Right lobe of liver (tissue), 6 donors: ENCODE results near the gene ABCB8. TPM values are rescaled to one million over a fixed set of nuclear protein-coding genes. Genes with fewer than 3 reads are reported as not detected.
A peak's percentile ranks its signal among the peaks of the same experiment; 100 is the strongest.

Experiments used
- ATAC-seq, 4 donors: fragments of 200-7000 bp; cut with Tn5 transposase; one replicate each; pipeline ENCODE4 v1.9.1; 2020; ENCODE audit warnings: mild to moderate bottlenecking in 4 of 4, moderate library complexity in 4 of 4
- DNase-seq, 3 donors: peaks; one replicate each; pipeline ENCODE4 v3.0.0-alpha.2; 2020
- H3K27ac ChIP-seq, 3 donors: fragments of 200-600 bp; one replicate each; pipeline ENCODE4 v1.8.0; 2022
- H3K27me3 ChIP-seq, 2 donors: fragments of 200-600 bp; one replicate each; pipeline ENCODE4 v1.8.0; 2022
- H3K36me3 ChIP-seq, 4 donors: fragments of 200-600 bp; sonication (generic) in 1 of 4; one replicate each; pipeline versions ENCODE4 v1.5.1 to v1.8.0; 2017 to 2022; ENCODE audit warnings: control low read depth in 1 of 4
- H3K4me1 ChIP-seq, 4 donors: fragments of 200-600 bp; sonication (generic) in 1 of 4; one replicate each; pipeline versions ENCODE4 v1.5.1 to v1.8.0; 2017 to 2022; ENCODE audit warnings: control low read depth in 1 of 4
- H3K4me3 ChIP-seq, 3 donors: fragments of 200-600 bp; one replicate each; pipeline ENCODE4 v1.8.0; 2022
- H3K9me3 ChIP-seq, 4 donors: fragments of 200-600 bp; sonication (generic) in 1 of 4; one replicate each; pipeline versions ENCODE4 v1.5.1 to v1.8.0; 2017 to 2022; ENCODE audit warnings: control low read depth in 1 of 4
- CTCF ChIP-seq, 4 donors: fragments of 200-600 bp in 3 of 4; fragments of 450-650 bp in 1 of 4; IDR thresholded peaks; one replicate each; pipeline versions ENCODE4 v1.5.1 to v1.8.0; 2016 to 2022; ENCODE audit warnings: antibody characterized with exemption in 4 of 4, mild to moderate bottlenecking in 2 of 4
- POLR2A ChIP-seq: fragments of 450-650 bp; IDR thresholded peaks from one replicate; pipeline ENCODE4 v1.6.1; 2017; ENCODE audit warnings: antibody characterized with exemption, mild to moderate bottlenecking
- WGBS: methylation state at CpG from one replicate; pipeline ENCODE4 v1.1.6; 2018; ENCODE audit warnings: low coverage, low lambda C conversion rate; ENCODE audit not compliant: insufficient coverage; ENCODE audit errors: missing lambda C conversion rate; 5-methylcytosine and 5-hydroxymethylcytosine counted together
- intact Hi-C, 2 donors: fragments of 100-400 bp; cut with DNase I; formaldehyde crosslinking; loops; one replicate each; pipeline versions ENCODE4 v1.11.2 to v1.14.1; 2022
- total RNA-seq, 6 experiments: library from RNA; depleted of rRNA in 2 of 6; stranded (reverse); fragments of >200 nt in 2 of 6; fragmentation: NEBNext Ultra II Directional in 3 of 6; extraction: Animal tissue kit (Norgen Biotek cat#: 25700) in 3 of 6; gene quantifications; one replicate each; pipeline versions ENCODE4 v1.1.0 to v1.2.4, GENCODE V29; 2016 to 2023
- donor health status: DM: no; HTN: yes; CAD: no.
- donor health status: DM: no; HTN: no; CAD: no.
- donor health status: DM: no; HTN: no; CAD: no.
- donor health status: DM: no; HTN: yes; CAD: no.
- donor health status: DM: no; HTN: yes; CAD: no.

Gene ABCB8
- total RNA-seq, 6 experiments from 2014 or later: 22.3 to 33.8 (median 26.8) TPM

GRCh38 chr7:151070574-151070960 is 42.3 kb downstream of the ABCB8 start:
- peak in 1 of 3 donors; percentile 13 for DNase-seq

GRCh38 chr7:151071032-151071866 is 43.0 kb downstream of the ABCB8 start:
- intact Hi-C loops: no loop called here
- H3K4me3 ChIP-seq: no peak overlapping the region
- no peak overlapping the region for H3K27ac ChIP-seq
- WGBS: 85% methylated on average over 5 of the region's 39 CpGs
- H3K4me1 ChIP-seq: no peaks in the 10 kb centered on the region
- TF ChIP-seq POLR2A: no peak
- TF ChIP-seq CTCF (IDR thresholded peaks at IDR 0.05): no peak
- no peaks in the 10 kb centered on the region for H3K27me3 ChIP-seq
- H3K36me3 ChIP-seq: peaks cover 0 to 96% (median 48%) of the 10 kb centered on the region in 4 donors
- H3K9me3 ChIP-seq: no peaks in the 10 kb centered on the region
- DNase-seq: peak in 1 of 3 donors; percentile 17
- ATAC-seq: no peak

More at GRCh38 chr7:151070574-151070960, 42.3 kb downstream of the ABCB8 start:
- Histone ChIP-seq H3K27me3 (no peaks in the 10 kb centered on the region), H3K9me3 (no peaks in the 10 kb centered on the region), H3K27ac (no peak overlapping the region), H3K4me1 (no peaks in the 10 kb centered on the region), H3K36me3 (peaks cover 0 to 95% (median 46%) of the 10 kb centered on the region in 4 donors), H3K4me3 (no peak overlapping the region)
- no CpG with 5 or more reads among the region's 15 CpGs for WGBS
- intact Hi-C loops: no loop called here
- ATAC-seq: no peak
- TF ChIP-seq CTCF (IDR thresholded peaks at IDR 0.05) (no peak), POLR2A (no peak)

DNA sequence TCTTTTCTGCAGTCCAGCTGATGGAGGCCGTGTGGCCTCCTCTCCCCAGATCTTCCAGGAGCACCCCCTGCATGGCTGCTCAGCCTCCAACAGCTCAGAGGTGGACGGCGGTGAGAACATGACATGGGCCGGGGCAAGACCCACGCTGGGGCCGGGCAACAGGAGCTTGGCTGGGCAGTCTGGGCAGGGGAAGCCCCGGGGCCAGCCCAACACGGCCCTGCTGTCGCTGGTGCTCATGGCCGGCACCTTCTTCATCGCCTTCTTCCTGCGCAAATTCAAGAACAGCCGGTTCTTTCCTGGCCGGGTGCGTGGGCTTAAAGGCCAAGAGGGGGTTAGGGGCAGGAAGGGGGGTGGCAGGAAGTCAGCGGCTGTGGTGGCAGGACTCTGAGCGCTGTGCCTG is 45.7 kb downstream of the ABCB8 start:
- H3K36me3 ChIP-seq: peaks cover 0 to 69% (median 34%) of the 10 kb centered on the region in 4 donors
- peaks cover 0 to under 1% (median 0%) of the 10 kb centered on the region in 4 donors for H3K4me1 ChIP-seq
- TF ChIP-seq POLR2A (no peak), CTCF (IDR thresholded peaks at IDR 0.05) (no peak)
- H3K27ac ChIP-seq: no peak overlapping the region
- H3K27me3 ChIP-seq: no peaks in the 10 kb centered on the region
- DNase-seq: no peak
- H3K4me3 ChIP-seq: no peak overlapping the region
- intact Hi-C loops: no loop called here
- no peak for ATAC-seq
- no peaks in the 10 kb centered on the region for H3K9me3 ChIP-seq
- WGBS: no CpG with 5 or more reads among the region's 17 CpGs

DNA sequence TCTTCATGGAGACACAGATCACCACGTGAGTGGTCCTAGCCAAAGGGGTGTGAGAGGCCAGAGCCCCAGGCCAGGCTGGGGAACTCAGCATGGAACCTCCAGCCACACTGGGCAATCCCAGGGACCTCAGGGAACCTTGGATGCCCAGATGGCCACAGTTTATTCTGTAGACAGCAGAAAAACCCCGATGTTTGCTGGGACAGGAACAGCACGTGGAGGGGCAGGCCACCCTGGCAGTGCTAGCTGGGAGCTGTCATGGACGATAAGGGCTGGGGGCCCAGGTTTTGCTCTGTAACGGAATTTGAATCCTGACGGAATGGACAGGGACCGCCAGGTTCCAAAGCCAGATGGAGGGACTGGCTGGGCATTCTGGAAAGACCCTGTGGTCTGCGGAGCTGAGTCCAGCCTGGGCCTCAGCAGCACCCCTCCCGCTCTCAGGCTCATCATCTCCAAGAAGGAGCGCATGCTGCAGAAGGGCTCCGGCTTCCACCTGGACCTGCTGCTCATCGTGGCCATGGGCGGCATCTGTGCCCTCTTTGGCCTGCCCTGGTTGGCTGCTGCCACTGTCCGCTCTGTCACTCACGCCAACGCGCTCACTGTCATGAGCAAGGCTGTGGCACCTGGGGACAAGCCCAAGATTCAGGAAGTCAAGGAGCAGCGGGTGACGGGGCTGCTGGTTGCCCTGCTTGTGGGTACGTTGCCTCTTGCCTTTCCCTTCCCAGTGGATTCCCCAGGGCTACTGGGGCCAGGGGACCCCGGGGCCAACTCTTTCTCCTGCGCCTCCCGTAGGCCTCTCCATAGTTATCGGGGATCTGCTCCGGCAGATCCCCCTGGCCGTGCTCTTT is 46.8 kb downstream of the ABCB8 start:
- DNase-seq: no peak
- Histone ChIP-seq H3K27me3 (no peaks in the 10 kb centered on the region), H3K4me3 (no peak overlapping the region), H3K9me3 (no peaks in the 10 kb centered on the region), H3K36me3 (peaks cover 0 to 58% (median 31%) of the 10 kb centered on the region in 4 donors), H3K4me1 (peaks cover 0 to 11% (median 4%) of the 10 kb centered on the region in 4 donors), H3K27ac (no peak overlapping the region)
- intact Hi-C loops: no loop called here
- ATAC-seq: no peak
- TF ChIP-seq POLR2A (no peak), CTCF (IDR thresholded peaks at IDR 0.05) (no peak)
- no CpG with 5 or more reads among the region's 26 CpGs for WGBS
